PFSK-1 (cell line): ENCODE data around the gene EVI5L.

Experiments
- FOXP2 ChIP-seq: optimal IDR thresholded peaks from 2 replicates; pipeline ENCODE3; 2011; ENCODE audit warnings: borderline replicate concordance, control low read depth, inconsistent platforms; ENCODE audit not compliant: insufficient read depth; ENCODE audit errors: extremely low read length, extremely low read depth
- POLR2AphosphoS5 ChIP-seq: IDR thresholded peaks from 2 replicates; pipeline ENCODE4 v1.6.1; 2012; ENCODE audit warnings: low read depth, mild to moderate bottlenecking, control low read depth, low read length, moderate library complexity
- SIN3A ChIP-seq: IDR thresholded peaks from 2 replicates; pipeline ENCODE4 v1.6.1; 2012; ENCODE audit warnings: mild to moderate bottlenecking, low read length, moderate library complexity, borderline replicate concordance; ENCODE audit not compliant: insufficient read depth
- TAF1 ChIP-seq: IDR thresholded peaks from 2 replicates; pipeline ENCODE4 v1.6.1; 2012; ENCODE audit warnings: low read length, control low read depth, borderline replicate concordance; ENCODE audit not compliant: insufficient read depth
- TF ChIP-seq, protein P1 (sequence below), 2 experiments: IDR thresholded peaks; 2 replicates each; pipeline versions ENCODE4 v1.6.1 to v1.8.0; 2011 to 2012; ENCODE audit warnings: low read depth in 2 of 2, low read length in 2 of 2, control low read depth in 1 of 2, inconsistent platforms in 1 of 2, mild to moderate bottlenecking in 1 of 2, moderate library complexity in 1 of 2; ENCODE audit not compliant: insufficient read depth in 1 of 2

EVI5L gene

DNA sequence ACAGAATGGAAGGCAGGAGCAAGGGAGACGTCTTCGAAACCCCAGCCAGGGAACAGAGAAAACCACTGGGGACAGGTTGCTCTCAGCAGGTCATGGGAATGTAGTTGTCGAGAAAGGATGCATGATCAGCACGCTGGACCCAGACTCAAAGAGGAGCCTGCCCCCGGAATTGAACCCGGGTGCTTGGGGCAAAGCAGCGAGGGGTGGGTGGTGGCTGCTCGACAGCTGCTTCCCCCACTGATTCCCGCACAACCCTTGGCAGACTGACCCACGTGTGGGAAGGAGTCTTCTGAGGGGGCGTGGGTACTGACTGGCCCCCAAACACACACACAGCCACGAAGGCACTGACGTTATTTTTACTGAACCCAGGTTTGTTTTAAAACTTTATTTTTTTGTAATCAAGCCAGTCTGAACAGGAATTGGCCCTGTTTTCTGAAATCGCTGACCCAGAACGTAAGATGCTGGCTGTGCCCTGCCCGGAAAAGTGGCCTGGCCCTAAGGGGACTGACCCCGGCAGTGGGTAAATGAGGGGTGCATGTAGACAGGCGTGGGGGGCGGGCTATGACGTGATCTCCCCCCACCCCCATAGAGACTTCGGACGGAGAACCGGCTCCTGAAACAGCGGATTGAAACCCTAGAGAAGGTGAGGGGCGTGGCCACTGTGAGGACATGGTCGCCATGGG lies 25.5 kb downstream of the EVI5L start:
- TF ChIP-seq POLR2AphosphoS5, result no peak
- TF ChIP-seq, protein P1, sequence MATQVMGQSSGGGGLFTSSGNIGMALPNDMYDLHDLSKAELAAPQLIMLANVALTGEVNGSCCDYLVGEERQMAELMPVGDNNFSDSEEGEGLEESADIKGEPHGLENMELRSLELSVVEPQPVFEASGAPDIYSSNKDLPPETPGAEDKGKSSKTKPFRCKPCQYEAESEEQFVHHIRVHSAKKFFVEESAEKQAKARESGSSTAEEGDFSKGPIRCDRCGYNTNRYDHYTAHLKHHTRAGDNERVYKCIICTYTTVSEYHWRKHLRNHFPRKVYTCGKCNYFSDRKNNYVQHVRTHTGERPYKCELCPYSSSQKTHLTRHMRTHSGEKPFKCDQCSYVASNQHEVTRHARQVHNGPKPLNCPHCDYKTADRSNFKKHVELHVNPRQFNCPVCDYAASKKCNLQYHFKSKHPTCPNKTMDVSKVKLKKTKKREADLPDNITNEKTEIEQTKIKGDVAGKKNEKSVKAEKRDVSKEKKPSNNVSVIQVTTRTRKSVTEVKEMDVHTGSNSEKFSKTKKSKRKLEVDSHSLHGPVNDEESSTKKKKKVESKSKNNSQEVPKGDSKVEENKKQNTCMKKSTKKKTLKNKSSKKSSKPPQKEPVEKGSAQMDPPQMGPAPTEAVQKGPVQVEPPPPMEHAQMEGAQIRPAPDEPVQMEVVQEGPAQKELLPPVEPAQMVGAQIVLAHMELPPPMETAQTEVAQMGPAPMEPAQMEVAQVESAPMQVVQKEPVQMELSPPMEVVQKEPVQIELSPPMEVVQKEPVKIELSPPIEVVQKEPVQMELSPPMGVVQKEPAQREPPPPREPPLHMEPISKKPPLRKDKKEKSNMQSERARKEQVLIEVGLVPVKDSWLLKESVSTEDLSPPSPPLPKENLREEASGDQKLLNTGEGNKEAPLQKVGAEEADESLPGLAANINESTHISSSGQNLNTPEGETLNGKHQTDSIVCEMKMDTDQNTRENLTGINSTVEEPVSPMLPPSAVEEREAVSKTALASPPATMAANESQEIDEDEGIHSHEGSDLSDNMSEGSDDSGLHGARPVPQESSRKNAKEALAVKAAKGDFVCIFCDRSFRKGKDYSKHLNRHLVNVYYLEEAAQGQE (IDR thresholded peaks at IDR 0.05; ENCODE audit: insufficient read depth in 1 of 2, low read depth in 2 of 2, low read length in 2 of 2), result no peak
- no peak for TF ChIP-seq TAF1

DNA sequence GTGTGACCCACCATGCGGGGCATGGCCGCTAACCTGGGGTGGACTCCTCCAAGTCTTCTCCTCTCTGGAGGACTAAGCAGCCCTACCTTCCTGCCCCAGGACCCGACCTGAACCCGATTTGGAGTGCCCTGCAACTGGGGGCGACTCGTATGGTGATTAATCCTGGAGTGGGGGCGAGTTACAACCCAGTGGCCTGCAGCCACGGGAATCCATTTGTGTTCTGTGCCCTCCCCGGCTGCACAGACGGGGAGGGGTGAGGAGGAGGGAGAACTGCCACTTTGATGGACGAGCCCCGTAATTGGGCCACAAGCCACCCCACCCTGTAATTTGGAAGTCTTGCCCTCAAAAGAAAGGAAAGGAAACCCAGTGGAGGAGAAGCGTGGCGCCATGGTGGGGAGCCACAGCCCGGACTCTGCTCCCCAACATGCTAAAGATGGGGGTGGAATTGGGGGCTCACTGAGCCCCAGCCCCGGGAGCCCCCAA lies 26.1 kb downstream of the EVI5L start:
- TF ChIP-seq POLR2AphosphoS5 (no peak), TAF1 (no peak), FOXP2 (no peak), SIN3A (no peak)
- TF ChIP-seq, protein P1 (IDR thresholded peaks at IDR 0.05; ENCODE audit: insufficient read depth in 1 of 2, low read depth in 2 of 2, low read length in 2 of 2), result no peak

DNA sequence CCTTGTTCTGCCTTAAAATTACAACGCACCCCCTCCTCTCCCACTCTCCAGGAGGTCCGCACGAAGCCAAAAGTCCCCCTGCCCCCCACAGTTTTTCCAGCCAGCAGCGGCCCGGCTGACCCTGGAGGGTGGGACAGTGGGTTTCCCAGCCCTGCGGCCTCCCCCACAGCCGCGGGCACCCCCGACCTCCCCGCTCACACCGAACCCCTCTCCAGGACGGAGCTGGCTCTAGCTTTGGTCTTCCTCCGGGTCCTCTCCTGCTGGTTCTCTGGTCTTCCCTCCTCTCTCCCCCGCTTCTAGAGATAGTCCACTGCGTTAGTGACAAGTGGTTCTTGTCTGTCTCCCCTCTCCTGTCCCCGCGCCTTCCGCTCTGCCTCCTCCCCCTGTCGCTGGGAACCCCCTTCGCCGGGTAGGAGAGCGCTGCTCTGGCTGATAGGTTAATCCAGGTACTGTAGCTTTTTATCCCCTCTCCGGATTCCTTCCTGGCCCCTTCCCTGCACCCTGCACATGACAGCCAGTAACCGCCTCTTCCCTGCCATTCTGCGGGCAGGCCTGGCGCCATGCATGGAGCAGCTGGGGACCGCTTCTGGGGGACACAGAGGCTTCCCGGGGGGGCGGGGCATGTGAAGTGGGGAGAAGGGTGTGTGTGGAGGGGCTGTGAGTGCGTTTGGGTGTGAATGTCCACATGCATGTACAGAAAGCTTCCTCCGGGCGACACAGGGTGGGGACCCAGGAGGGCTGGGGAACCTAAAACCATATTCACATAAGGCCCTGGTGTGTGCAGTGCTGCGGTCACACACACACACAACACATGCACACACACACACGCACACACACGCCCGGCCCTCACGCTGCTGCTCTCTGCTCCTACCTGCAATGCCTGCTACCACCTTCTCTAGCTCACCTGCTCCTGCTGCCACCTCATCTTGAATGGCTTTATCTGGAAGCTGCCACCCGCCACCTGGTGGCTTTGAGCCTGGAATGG lies 27.0 kb downstream of the EVI5L start:
- TF ChIP-seq, protein P1 (IDR thresholded peaks at IDR 0.05; ENCODE audit: insufficient read depth in 1 of 2, low read depth in 2 of 2, low read length in 2 of 2), result no peak
- TF ChIP-seq FOXP2 (no peak), POLR2AphosphoS5 (no peak)

DNA sequence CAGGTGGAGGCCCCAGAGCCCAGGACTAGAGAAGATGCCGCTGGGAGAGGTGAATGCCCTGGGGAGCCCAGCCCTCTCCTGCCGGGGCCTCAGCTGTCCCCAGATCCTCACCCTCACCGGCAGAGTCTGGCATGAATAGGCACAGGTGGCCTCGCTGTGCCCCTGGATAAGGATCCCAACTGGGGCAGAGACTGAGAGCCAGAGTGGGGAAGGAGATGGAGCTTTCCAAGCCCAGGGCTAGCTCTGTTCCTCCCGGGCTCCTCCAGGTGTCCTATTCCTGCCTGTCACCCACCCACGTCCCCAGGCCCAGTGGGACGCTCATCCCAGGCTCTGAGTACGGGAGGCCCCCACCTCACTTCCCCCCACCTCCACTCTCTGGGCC lies 27.7 kb downstream of the EVI5L start:
- no peak for TF ChIP-seq SIN3A
- no peak for TF ChIP-seq POLR2AphosphoS5
- no peak for TF ChIP-seq TAF1
- TF ChIP-seq, protein P1 (IDR thresholded peaks at IDR 0.05; ENCODE audit: insufficient read depth in 1 of 2, low read depth in 2 of 2, low read length in 2 of 2), result no peak
- no peak for TF ChIP-seq FOXP2
